Fibroblast of peridontal ligament (primary cell): ENCODE results near the gene JPH4.
"Not testable (repeated sequence)": the region's sequence is repeated elsewhere in the genome, so short reads cannot be mapped to it uniquely, and the experiment has no call there.

Source experiments
- DNase-seq: peaks from one replicate; pipeline ENCODE4 v3.0.0-alpha.2; 2010; ENCODE audit errors: extremely low read depth

JPH4 gene

DNA sequence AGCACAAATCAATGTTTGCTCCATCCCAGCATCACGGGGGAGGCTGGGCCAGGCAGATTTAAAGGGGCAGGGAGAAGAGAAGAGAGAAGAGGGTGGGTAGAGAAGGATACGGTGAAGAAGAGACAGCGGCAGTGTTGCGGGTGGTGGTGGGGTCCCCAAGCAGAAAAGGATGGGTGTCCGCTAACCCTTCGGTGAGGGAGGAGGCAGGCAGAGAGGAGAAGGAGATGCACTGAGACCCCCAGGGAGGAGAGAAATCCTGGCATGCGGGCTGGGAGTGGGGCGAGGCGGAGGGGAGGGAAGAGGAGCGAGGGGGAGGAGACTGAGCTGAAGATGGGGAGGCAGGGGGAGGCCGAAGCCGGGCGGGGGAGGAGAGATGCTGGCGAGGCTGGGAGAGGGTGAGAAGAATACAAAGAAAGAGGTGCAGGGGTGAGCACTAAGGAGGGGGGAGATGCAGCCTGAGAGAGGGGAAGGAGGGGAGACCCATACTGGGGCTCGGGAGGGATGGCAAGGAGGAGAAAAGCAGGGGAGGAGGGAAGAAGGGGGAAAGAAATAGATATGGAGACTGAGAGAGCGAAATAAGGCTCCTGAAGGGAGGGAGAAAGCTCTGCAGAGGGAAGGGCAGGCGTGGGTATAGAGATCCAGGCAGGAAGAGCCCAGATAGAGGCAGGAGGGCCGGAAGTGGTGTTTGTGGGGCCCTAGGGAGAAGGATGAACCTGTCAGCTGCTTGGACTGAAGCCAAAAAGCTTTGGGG is at the start of gene JPH4:
TSS of gene JPH4 (minus strand) at position 231 of the 751 bp plus-strand sequence. CDS start 1,337 bp downstream, outside the sequence.
- DNase-seq = no peak

DNA sequence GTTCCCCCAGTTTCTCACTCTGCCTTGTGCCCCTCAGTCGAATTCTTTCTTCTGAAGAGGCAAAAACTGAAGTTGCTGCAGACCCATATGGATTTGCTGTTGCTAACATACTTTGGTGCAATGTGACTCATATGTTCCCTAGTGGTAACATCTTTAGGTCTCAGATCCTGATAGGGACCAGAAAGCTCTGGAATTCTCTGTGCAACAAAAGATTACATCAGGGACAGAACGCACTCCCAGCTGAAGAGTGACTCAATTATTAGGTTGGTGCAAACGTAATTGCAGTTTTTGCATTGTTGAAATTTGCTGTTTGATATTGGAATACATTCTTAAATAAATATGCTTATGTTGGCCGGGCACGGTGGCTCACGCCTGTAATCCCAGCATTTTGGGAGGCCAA is 49.4 kb upstream of the JPH4 start:
- DNase-seq = no peak

DNA sequence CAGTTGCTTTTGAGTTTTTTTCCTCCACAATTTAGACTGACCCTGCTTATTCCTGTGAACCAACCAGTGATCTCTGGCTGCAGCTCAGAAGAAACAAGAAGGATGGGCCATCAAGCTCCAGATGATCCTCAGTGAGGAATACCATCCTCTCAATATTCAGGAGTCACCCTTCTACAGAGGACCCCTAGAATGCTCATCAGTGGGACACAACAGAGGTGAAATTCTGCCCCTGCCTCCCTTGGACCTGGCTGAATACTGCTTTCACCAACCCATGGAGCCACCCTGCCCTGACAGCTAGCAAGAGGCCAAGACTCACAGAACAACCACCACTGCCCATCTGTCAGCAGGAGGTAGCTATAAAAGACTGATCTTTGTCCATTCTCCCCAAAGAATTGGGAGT is 48.4 kb upstream of the JPH4 start:
- no peak for DNase-seq

DNA sequence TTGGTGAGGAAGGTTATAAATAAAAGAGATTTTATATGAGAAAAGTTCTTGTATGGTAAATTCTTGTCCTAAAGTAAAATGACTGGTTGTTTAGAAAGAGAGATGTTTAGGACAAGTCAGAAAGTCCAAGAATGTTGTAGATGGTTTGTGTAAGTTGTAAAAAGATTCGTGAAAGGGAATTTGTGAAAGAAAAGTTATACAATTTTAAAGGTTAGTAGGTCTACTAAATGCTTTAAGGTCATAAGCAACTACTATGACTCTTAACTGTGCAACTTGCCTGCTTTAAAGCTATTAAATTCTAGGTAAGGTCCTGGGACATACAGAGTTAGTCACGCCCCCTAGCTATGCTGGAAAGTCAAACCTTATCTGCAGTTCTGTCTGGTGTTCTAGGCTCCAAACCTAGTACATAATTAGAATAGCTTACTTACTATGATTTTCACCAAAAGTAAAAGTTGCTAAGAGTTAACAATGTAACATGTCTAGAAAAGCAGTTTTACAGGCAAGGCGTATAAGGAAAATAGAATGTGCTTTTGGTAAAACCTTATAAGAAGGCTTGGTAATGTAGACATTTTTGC is 46.3 kb upstream of the JPH4 start:
- DNase-seq = no peak

DNA sequence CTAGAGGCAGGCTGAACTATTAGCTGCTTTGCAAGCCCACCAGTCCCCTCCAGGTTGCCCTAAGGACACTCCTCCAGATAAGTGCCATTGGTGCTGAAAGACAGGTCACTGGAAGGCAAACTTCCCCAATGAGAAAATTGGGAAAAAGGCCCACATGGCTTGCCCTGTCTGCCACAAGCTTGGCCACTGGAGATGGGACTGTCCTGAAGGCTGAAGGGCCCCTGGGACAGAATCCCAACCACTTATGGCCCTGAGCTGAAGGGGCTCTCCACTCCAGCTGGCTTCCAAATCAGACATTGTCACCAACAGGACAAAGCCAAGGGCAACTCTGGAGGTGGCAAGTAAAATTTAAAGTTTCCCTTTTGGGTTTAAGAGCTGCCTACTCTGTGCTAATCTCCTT is 45.4 kb upstream of the JPH4 start:
- no peak for DNase-seq

DNA sequence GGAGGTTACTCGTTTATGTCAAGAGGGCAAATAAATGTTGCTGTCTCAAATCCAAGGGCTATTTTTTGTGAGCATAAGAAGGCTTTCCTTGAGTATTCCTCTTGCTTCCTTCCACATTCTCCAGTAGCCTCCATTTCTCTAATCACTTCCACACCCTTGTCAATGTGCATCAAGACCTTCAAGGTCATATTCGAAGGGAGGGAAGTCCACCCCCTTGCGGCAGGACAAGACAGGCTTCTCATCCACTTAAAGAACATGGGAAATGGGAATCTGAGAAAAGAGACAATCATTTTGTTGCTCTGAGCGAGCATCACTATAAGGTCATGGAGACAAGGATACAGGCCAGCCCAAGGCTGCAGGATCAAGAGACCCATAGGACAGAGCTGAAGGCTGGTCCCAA is 44.4 kb upstream of the JPH4 start:
- no peak for DNase-seq

DNA sequence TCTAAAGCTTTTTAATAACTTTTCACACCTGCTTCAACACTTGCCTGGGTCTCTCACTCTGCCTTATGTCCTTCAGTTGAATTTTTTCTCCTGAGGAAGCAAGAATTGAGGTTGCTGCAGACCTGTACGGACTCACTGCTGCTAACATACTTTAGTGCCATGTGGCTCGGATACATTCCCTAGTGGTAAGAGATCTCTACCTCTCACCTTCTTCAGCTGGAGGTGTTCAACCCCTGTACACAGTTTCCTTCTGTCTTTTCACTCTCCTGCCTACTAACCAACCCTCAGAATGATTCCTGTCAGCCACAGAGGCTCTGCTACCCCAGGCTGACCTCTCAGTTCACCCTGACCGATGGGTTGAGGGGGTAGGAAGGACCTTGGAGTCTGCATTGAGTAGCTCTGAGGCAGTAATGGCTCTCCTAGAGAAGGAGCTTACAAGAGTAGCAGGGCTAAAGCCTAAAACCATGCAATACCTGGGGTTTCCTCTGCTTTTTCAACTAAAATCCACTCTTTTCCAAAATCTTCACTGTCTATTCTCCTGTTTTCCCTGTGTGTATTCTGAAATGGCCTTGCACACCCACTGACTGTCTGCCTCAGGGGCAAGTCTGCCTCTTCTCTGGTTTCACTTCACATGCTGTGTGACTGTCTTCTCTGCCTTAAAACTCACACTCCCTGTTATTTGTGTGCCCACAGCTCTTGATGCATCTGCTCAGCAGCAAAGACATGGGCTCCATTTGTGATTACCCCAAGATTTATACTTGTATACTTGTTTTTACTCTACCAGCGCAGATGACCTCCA is 43.5 kb upstream of the JPH4 start:
- no peak for DNase-seq

DNA sequence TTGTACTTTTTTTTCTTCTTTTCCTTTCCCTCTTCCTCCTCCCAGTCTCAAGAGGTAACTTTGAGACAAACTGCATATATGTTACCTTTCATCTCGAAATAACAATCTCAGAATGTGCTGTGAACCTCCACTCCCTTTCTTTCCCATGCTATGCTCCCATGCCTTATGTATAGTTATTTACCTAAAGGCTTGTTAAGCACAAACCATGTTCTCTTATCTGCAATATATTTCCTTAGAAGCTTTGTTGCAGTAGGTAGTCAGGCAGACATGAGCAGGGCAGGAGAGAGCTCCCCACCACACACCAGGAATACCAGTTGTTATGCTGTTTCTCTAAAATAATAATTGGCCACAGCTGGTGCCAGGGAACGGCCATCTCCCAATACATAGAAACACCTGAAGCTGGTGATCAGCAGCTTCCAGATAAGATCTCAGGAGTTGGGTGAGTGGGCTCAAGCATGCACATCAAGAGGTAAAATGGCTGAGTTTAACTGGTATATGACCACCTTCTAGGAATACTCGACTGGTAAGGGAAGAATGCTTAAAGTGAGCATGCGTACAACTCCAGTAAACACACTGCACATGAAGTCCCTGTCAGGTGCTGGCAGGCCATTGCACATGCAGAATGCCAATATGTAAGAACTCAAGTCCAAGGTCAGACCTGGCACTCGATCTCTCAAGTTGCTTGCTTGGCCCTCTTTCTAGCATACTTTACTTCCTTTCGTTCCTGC is 42.8 kb upstream of the JPH4 start:
- DNase-seq = no peak

DNA sequence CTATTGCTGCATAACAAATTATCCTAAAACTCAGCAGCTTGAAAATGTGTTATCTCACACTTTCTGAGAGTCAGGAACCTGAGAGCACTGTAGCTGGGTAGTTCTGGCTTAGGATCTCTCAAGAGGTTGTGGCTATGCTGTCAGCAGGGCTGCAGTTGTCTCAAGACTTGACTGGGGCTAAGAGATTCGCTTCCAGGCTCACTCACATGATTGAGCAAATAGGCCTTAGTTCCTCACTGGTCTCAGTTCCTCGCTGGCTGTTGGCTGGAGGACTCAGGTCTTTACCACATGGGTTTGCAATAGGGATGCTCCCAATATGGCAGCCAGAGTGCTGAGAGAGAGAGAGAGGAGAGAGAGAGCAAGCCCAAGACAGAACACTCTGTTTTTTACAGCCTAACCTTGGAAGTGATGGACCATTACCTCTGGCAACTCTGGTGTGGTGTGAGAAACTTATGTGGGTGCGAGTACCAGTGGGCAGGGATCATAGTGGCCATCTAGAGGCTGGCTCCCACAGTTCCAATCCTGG is 41.6 kb upstream of the JPH4 start:
- DNase-seq = no peak

DNA sequence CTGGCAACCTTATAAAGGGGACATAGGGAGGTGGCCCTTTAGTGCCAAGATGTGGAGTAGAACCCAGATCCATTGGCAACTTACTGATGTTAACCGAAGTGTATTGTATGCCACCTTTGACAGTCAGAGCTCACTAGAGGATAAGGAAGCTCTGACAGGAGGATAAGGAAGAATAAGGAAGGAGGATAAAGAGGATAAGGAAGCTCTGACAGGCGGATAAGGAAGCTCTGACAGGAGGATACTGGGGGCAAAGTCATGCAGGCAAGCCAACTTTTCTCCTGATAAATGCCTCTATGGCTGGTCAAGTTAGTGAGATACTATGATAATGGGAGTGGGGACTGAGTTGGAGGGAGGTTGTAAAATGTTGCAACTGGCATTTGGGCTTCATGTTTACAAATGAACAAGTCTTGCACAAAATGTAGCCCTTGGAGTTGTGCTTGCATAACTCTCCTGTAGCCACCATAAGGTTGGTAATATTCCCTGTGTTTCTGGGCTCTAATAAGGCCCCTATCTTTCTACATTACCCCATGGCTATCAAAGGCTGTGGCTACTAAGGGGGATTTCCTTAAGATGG is 39.9 kb upstream of the JPH4 start:
- no peak for DNase-seq

DNA sequence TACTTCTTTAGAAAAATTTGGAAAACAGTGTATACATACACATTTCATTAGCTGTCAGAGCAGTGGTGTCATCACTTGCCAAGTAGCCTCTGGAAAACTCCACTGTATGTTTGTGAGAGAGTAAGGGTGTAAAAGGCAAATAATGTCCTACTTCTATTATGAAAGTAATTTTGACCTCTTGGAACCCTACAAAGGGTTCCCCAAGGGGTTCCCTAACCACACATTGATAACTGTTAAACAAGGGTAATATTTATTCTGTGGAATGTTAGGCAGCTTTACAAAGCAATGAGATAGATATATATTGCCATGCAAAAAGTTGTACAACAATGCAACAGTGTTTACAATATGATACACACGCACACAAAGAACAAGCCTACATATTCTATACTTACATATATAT is 38.9 kb upstream of the JPH4 start:
- DNase-seq = no peak

DNA sequence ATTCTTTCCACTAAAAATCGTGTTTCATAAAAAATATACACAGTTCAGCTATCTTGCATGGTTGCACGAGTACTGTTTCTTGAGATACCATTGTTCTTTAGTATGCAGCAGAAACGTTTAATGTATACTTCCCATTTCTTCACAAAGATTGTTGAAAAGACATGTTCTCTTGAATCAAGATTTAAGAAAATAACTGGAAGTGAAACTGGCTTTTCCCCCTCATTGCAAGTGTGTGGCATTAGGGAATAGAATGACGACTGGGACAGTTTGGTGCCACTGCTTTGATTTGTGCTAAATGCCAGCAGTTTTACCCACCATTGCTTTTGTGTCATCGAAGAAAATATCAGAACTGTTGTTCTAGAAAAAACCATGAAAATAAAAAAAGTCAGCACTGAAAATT is 37.3 kb upstream of the JPH4 start:
- no peak for DNase-seq

DNA sequence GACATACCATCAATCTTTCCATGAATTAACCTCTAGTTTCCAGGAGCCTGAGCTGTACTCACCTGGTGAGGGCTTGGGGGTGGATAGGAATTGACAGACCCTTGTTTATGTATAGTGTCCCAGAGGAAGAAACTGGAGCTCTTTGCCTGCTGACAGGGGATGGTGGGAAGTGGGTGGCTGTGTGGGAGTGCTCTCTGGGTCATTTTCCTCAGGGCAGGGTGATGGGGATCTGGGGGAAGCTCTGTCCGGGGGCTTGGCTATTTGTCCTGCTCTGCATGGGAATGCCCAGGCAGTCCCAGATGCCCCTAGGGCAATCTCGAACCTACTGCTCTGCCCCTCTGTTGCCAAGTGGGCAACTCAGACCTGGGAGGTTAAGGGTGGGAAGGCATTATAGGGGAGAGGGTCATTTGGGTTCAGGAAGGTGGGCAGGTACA is 35.8 kb upstream of the JPH4 start:
- no peak for DNase-seq

DNA sequence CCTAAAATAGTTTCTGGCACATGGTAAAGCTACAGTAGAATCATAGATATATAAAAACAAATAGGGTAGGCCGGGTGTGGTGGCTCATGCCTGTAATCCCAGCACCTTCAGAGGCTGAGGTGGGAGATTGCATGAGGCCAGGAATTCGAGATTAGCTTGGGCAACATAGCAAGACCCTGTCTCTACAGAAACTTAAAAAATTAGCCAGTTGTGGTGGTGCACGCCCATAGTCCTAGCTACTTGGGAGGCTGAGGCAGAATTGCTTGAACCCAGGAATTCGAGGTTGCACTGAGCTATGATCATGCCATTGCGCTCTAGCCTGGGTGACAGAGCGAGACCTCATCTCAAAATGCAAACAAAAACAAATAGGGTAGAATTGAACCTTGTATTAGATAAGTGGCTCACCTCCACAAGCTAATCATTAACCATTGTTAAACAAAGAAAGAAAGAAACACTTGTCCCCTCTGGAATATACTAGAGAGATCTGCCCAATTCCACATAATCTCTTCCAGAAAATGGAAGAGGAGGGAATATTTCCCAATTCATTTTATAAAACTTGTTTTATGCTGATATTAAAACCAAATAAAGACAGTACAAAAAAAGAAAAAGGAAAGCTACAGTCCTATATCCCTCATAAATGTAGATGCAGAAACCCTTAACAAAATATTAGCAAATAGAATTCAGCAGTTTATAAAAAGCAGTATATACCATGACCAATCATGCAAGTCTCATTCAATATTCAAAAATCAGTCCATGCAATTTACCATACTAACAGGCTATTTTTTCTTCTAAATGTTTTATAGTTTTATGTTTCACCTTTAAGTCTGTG is 34.9 kb upstream of the JPH4 start:
- DNase-seq = no peak

DNA sequence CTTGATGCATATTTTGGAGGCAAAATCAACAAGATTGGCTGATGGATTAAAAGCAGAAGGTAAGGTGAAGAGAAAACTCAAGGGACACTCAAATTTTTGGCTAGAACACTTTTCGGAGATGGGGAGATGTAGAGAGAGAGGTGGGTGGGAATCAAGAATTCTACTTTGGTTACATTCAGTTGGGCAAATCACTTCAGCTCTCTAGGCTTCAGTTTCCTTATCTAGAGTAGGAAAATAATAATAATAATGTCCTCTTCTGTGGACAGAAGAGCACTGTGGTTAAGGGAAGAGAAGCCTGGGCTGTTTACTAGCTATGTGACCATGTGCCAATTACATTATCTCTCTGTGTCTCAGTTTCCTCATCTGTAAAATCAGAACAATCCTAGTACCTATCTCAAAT is 34.2 kb upstream of the JPH4 start:
- DNase-seq = no peak

DNA sequence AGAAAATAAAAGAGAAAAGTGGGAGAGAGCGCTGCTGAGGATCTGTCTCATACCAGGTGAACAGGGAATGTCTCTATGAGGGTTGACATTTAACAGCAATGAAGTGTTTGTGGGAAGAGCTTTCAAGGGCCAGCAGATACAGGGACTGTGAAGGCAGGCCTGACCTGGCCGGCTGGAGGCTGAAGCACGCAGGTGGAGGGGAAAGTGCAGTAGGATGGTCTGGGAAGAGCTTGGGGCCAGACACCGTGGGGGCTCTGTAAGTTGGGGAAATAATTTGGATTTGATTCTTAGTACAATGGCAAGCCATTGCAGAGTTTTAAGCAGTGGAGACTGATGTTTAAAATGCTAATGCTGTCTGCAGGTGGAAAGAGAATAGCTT is 33.8 kb upstream of the JPH4 start:
- no peak for DNase-seq

DNA sequence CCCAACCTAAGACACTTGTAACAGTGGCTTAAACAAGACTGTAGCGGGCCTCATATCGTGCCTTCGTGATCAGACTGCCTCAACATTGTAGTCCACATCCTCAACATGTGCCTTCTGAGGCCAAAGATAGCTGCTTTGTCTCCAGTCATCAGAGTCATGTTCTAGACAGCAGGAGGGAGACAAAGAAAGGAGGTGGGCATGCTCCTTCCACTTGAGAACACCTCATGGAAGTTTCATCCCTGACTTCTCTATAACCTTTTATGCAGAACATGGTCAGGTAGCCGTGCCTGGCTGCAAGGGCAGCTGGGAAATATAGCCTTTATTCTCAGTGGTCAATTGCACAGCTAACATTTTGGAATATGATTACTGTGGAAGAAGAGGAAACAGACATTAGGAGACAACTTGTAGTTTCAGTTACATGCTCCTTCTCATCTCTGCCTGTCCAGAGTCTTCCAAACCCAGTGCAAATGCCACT is 32.3 kb upstream of the JPH4 start:
- DNase-seq = no peak

DNA sequence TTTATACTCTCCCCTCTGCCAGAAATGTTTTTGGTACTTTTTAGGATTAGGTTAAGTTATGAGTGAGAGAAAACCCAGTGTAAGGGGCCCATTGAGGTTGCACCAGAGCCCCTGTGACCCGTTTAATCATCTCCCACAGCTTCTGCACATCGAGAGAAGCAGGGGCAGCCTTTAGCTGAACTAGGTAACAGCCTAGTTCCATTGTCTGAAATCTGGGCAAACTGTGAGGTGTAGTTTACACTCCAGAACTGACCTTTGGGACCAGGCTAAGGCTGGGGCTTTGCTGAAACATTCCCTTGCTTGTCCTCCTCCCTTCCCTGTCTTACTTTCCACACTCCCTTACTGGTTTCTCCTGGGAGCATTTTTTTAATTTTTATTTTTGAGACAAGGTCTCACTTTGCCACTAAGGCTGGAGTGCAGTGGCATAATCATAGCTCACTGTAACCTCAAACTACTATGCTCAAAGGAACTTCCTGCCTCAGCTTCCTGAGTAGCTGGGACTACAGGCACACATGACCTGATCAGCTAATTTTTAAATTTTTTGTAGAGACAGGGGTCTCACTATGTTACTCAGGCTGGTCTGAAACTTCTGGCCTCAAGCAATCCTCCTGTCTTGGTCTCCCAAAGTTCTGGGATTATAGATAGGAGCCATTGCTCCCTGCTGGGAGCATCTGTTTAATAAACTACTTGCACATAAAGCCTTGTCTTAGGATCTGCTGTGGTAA is 31.7 kb upstream of the JPH4 start:
- DNase-seq = no peak

DNA sequence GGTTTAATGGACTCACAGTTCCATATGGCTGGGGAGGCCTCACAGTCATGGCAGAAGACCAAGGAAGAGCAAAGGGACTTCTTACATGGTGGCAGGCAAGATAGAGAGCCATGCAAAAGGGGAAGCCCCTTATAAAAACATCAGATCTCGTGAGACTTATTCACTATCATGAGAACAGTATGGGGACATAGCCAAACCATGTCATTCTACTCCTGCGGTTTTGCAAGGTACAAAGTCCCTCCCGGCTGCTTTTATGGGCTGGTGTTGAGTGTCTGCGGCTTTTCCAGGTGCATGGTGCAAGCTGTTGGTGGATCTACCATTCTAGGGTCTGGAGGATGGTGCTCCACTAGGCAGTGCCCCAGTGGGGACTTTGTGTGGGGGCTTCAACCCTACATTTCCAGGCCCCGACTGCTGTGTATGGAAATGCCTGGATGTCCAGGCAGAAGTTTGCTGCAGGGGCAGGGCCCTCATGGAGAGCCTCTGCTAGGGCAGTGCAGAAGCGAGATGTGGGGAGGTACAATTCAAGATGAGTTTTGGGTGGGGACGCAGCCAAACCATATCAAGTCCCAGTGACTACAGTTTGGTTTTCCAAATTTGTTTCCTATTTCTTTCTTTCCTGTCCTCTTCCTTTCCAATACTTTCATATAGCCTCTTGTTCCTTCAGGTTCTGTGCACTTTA is 31.0 kb upstream of the JPH4 start:
- not testable (repeated sequence) for DNase-seq
